HepG2 (cell line): ENCODE results near the gene PARN. TPM values are rescaled to one million over a fixed set of nuclear protein-coding genes. Genes with fewer than 3 reads are reported as not detected.

Experiments used
- EHMT2 ChIP-seq: fragments of 200-600 bp; sonication (generic); IDR thresholded peaks from 2 replicates; pipeline ENCODE4 v1.7.0; 2017; ENCODE audit warnings: antibody characterized with exemption, low read depth, low read length, borderline replicate concordance
- NFATC3 ChIP-seq: sonication (generic); formaldehyde crosslinking; IDR thresholded peaks from 2 replicates; pipeline ENCODE4 v1.5.1; 2020; ENCODE audit warnings: mild to moderate bottlenecking, missing genetic modification reagents
- NR2C2 ChIP-seq: sonication (generic); formaldehyde crosslinking; IDR thresholded peaks from 2 replicates; pipeline ENCODE4 v1.4.0; 2020; ENCODE audit warnings: missing genetic modification reagents, mild to moderate bottlenecking, moderate library complexity, borderline replicate concordance
- RFX1 ChIP-seq: fragments of 450-650 bp; IDR thresholded peaks from 2 replicates; pipeline ENCODE4 v1.6.1; 2017
- SP140L ChIP-seq: sonication (generic); formaldehyde crosslinking; IDR thresholded peaks from 2 replicates; pipeline ENCODE4 v1.4.0; 2020; ENCODE audit warnings: missing genetic modification reagents, borderline replicate concordance
- SRSF1 ChIP-seq: fragments of 200-400 bp; formaldehyde crosslinking; optimal IDR thresholded peaks from 2 replicates; pipeline ENCODE3; 2017; ENCODE audit warnings: mild to moderate bottlenecking, low read depth, low read length, moderate library complexity
- SRY ChIP-seq: sonication (generic); formaldehyde crosslinking; IDR thresholded peaks from 2 replicates; pipeline ENCODE4 v1.8.0; 2022; ENCODE audit warnings: mild to moderate bottlenecking, missing genetic modification reagents
- ZMYM4 ChIP-seq: sonication (generic); formaldehyde crosslinking; IDR thresholded peaks from 2 replicates; pipeline ENCODE4 v1.8.1; 2023; ENCODE audit warnings: mild to moderate bottlenecking, missing genetic modification reagents
- ZNF292 ChIP-seq: sonication (generic); formaldehyde crosslinking; IDR thresholded peaks from 2 replicates; pipeline ENCODE4 v1.8.1; 2022; ENCODE audit warnings: mild to moderate bottlenecking, low read depth, missing genetic modification reagents, borderline replicate concordance
- ZNF30 ChIP-seq: sonication (generic); formaldehyde crosslinking; IDR thresholded peaks from 2 replicates; pipeline ENCODE4 v1.5.0; 2020; ENCODE audit warnings: mild to moderate bottlenecking, missing genetic modification reagents
- ZNF775 ChIP-seq: sonication (generic); formaldehyde crosslinking; IDR thresholded peaks from 2 replicates; pipeline ENCODE4 v1.4.0; 2020; ENCODE audit warnings: missing genetic modification reagents, mild to moderate bottlenecking, moderate library complexity, borderline replicate concordance
- polyA plus RNA-seq, 8 experiments: library from polyadenylated mRNA; depleted of rRNA in 3 of 8; stranded (reverse) in 7 of 8; unstranded in 1 of 8; fragments of >200 nt; fragmentation: Illumina TruSeq in 4 of 8; extraction: Trizol in 4 of 8; gene quantifications; 2 replicates each; pipeline versions ENCODE4 v1.2.1 to v1.2.3, GENCODE V29; 2011 to 2016; ENCODE audit warnings: low read depth in 4 of 8, missing spikeins in 1 of 8, mixed read lengths in 1 of 8; ENCODE audit not compliant: insufficient read depth in 1 of 8
- total RNA-seq, 5 experiments: library from RNA; depleted of rRNA; stranded (reverse); fragments of >200 nt; fragmentation: Illumina TruSeq; extraction: Trizol; gene quantifications; 2 replicates each; pipeline ENCODE4 v1.2.3, GENCODE V29; 2016; ENCODE audit warnings: low read depth in 1 of 5
- TF ChIP-seq, protein P1 (sequence below): IDR thresholded peaks from 2 replicates; pipeline ENCODE4 v1.6.1; 2016; ENCODE audit warnings: low read depth, control low read depth
- TF ChIP-seq, protein P2 (sequence below): sonication (generic); formaldehyde crosslinking; IDR thresholded peaks from 2 replicates; pipeline ENCODE4 v1.5.0; 2020; ENCODE audit warnings: missing genetic modification reagents
- TF ChIP-seq, protein P3 (sequence below): sonication (generic); formaldehyde crosslinking; IDR thresholded peaks from 2 replicates; pipeline ENCODE4 v1.4.0; 2020; ENCODE audit warnings: missing genetic modification reagents, borderline replicate concordance
- TF ChIP-seq, protein P4 (sequence below): sonication (generic); formaldehyde crosslinking; IDR thresholded peaks from 2 replicates; pipeline ENCODE4 v1.4.0; 2020; ENCODE audit warnings: missing genetic modification reagents
- TF ChIP-seq, protein P5 (sequence below): sonication (generic); formaldehyde crosslinking; IDR thresholded peaks from 2 replicates; pipeline ENCODE4 v1.4.0; 2020; ENCODE audit warnings: missing genetic modification reagents

The PARN gene
- total and polyA plus RNA-seq, 2 of the 13 experiments (the other 11 are each of a cell fraction or from before 2014, with no cell fraction given) = 13.3 to 47.6 TPM

DNA sequence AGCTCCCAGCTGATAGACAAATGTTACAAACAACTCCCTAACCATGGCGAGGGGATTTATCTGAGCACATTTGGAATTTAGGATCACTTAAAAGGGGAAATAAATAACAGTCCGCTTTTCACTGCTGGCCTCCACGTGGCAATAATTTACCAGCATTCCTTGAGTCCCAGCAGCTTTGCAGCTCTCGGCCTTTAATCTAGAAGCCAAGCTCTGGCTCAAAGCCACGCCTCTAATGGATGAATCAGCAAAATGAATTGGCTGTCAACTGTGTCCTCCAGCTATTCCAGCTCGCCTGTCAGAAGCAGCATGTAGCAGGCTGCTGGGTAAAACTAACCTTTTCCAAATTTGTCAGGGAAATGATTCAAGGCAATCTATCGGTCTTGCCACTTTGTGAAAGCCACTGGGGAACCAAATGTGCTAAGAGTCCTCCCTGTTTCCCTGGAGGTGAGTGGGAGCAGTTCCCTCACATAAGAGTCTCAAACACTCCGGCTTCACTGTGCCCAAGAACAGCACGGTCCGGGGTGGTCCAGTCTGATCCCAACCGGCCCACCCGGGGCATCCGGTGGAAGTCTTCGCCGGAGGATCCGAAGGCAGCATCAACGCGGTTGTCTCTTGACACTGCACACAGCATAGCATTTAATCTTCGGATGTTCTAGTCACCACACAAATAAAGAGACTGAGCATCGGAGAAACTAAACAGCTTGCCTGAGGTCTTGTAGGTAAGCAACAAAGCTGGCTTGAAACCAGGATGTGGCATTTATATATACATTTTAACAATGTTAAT lies 143.3 kb downstream of the PARN start (continued):
- TF ChIP-seq, protein P1, sequence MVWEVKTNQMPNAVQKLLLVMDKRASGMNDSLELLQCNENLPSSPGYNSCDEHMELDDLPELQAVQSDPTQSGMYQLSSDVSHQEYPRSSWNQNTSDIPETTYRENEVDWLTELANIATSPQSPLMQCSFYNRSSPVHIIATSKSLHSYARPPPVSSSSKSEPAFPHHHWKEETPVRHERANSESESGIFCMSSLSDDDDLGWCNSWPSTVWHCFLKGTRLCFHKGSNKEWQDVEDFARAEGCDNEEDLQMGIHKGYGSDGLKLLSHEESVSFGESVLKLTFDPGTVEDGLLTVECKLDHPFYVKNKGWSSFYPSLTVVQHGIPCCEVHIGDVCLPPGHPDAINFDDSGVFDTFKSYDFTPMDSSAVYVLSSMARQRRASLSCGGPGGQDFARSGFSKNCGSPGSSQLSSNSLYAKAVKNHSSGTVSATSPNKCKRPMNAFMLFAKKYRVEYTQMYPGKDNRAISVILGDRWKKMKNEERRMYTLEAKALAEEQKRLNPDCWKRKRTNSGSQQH (CRISPR knock-in tag) = peak; percentile 77; the same call in 1 of the 2 replicates
- TF ChIP-seq, protein P2, sequence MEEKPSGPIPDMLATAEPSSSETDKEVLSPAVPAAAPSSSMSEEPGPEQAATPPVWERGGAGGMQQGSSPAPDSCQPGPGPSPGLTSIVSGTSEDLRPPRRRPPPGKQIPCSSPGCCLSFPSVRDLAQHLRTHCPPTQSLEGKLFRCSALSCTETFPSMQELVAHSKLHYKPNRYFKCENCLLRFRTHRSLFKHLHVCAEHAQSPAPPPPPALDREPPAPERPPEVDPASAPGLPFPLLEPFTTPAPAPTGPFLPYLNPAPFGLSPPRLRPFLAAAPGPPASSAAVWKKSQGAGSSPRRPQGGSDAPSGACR (CRISPR knock-in tag) = peak; percentile 4; the same call in 1 of the 2 replicates
- TF ChIP-seq SRSF1 (no peak), ZMYM4 (CRISPR knock-in tag) (peak; percentile 83), NR2C2 (CRISPR knock-in tag) (peak; percentile 40; the same call in 1 of the 2 replicates), NFATC3 (no peak), RFX1 (no peak), SP140L (CRISPR knock-in tag) (peak; percentile 94), ZNF775 (CRISPR knock-in tag) (no peak), ZNF292 (CRISPR knock-in tag) (peak; percentile 97; the same call in 1 of the 2 replicates), ZNF30 (CRISPR knock-in tag) (no peak), EHMT2 (peak; percentile 59), SRY (CRISPR knock-in tag) (no peak; the same call in 1 of the 2 replicates)
- TF ChIP-seq, protein P3, sequence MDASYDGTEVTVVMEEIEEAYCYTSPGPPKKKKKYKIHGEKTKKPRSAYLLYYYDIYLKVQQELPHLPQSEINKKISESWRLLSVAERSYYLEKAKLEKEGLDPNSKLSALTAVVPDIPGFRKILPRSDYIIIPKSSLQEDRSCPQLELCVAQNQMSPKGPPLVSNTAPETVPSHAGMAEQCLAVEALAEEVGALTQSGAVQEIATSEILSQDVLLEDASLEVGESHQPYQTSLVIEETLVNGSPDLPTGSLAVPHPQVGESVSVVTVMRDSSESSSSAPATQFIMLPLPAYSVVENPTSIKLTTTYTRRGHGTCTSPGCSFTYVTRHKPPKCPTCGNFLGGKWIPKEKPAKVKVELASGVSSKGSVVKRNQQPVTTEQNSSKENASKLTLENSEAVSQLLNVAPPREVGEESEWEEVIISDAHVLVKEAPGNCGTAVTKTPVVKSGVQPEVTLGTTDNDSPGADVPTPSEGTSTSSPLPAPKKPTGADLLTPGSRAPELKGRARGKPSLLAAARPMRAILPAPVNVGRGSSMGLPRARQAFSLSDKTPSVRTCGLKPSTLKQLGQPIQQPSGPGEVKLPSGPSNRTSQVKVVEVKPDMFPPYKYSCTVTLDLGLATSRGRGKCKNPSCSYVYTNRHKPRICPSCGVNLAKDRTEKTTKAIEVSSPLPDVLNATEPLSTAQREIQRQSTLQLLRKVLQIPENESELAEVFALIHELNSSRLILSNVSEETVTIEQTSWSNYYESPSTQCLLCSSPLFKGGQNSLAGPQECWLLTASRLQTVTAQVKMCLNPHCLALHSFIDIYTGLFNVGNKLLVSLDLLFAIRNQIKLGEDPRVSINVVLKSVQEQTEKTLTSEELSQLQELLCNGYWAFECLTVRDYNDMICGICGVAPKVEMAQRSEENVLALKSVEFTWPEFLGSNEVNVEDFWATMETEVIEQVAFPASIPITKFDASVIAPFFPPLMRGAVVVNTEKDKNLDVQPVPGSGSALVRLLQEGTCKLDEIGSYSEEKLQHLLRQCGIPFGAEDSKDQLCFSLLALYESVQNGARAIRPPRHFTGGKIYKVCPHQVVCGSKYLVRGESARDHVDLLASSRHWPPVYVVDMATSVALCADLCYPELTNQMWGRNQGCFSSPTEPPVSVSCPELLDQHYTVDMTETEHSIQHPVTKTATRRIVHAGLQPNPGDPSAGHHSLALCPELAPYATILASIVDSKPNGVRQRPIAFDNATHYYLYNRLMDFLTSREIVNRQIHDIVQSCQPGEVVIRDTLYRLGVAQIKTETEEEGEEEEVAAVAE (CRISPR knock-in tag) = peak; percentile 80
- TF ChIP-seq, protein P4, sequence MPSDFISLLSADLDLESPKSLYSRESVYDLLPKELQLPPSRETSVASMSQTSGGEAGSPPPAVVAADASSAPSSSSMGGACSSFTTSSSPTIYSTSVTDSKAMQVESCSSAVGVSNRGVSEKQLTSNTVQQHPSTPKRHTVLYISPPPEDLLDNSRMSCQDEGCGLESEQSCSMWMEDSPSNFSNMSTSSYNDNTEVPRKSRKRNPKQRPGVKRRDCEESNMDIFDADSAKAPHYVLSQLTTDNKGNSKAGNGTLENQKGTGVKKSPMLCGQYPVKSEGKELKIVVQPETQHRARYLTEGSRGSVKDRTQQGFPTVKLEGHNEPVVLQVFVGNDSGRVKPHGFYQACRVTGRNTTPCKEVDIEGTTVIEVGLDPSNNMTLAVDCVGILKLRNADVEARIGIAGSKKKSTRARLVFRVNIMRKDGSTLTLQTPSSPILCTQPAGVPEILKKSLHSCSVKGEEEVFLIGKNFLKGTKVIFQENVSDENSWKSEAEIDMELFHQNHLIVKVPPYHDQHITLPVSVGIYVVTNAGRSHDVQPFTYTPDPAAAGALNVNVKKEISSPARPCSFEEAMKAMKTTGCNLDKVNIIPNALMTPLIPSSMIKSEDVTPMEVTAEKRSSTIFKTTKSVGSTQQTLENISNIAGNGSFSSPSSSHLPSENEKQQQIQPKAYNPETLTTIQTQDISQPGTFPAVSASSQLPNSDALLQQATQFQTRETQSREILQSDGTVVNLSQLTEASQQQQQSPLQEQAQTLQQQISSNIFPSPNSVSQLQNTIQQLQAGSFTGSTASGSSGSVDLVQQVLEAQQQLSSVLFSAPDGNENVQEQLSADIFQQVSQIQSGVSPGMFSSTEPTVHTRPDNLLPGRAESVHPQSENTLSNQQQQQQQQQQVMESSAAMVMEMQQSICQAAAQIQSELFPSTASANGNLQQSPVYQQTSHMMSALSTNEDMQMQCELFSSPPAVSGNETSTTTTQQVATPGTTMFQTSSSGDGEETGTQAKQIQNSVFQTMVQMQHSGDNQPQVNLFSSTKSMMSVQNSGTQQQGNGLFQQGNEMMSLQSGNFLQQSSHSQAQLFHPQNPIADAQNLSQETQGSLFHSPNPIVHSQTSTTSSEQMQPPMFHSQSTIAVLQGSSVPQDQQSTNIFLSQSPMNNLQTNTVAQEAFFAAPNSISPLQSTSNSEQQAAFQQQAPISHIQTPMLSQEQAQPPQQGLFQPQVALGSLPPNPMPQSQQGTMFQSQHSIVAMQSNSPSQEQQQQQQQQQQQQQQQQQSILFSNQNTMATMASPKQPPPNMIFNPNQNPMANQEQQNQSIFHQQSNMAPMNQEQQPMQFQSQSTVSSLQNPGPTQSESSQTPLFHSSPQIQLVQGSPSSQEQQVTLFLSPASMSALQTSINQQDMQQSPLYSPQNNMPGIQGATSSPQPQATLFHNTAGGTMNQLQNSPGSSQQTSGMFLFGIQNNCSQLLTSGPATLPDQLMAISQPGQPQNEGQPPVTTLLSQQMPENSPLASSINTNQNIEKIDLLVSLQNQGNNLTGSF (CRISPR knock-in tag) = no peak
- TF ChIP-seq, protein P5, sequence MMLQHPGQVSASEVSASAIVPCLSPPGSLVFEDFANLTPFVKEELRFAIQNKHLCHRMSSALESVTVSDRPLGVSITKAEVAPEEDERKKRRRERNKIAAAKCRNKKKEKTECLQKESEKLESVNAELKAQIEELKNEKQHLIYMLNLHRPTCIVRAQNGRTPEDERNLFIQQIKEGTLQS (CRISPR knock-in tag) = 0 out of 2 replicates have a peak, but pooled peaks have one; percentile 35
